HCT116 (cell line): ENCODE results near the gene TAF8.

ENCODE experiments used
- CEBPB ChIP-seq: IDR thresholded peaks from 2 replicates; pipeline ENCODE4 v1.6.1; 2012; ENCODE audit warnings: low read depth
- EZH2 ChIP-seq: fragments of 200-600 bp; sonication (generic); IDR thresholded peaks from 2 replicates; pipeline ENCODE4 v1.6.1; 2017; ENCODE audit warnings: antibody characterized with exemption, mixed run types
- POLR2A ChIP-seq: IDR thresholded peaks from 2 replicates; pipeline ENCODE4 v1.7.0; 2011; ENCODE audit warnings: borderline replicate concordance; ENCODE audit not compliant: insufficient read depth, insufficient read length; ENCODE audit errors: extremely low read depth
- POLR2AphosphoS5 ChIP-seq: IDR thresholded peaks from 2 replicates; pipeline ENCODE4 v1.6.1; 2011; ENCODE audit warnings: mild to moderate bottlenecking, low read depth, low read length, moderate library complexity
- ZNF274 ChIP-seq: fragments of 200-500 bp; sonication (Bioruptor generic); IDR thresholded peaks from 2 replicates; pipeline ENCODE4 v1.6.1; 2014; ENCODE audit warnings: mild to moderate bottlenecking, low read depth, low read length, inconsistent platforms
- TF ChIP-seq, protein P1 (sequence below), 3 experiments: fragments of 200-600 bp in 1 of 3; sonication (generic) in 1 of 3; IDR thresholded peaks in 2 of 3; conservative IDR thresholded peaks in 1 of 3; 2 replicates each; pipeline ENCODE4 v1.5.1; 2012 to 2017; ENCODE audit warnings: low read depth in 2 of 3, low read length in 2 of 3, antibody characterized with exemption in 1 of 3, borderline replicate concordance in 1 of 3, control low read depth in 1 of 3, mild to moderate bottlenecking in 1 of 3, mixed read lengths in 1 of 3, mixed run types in 1 of 3, moderate library complexity in 1 of 3; ENCODE audit not compliant: insufficient read depth in 1 of 3
- TF ChIP-seq, protein P2 (sequence below): IDR thresholded peaks from 2 replicates; pipeline ENCODE4 v1.6.1; 2012
- TF ChIP-seq, protein P3 (sequence below): IDR thresholded peaks from 2 replicates; pipeline ENCODE4 v1.6.1; 2011; ENCODE audit warnings: mild to moderate bottlenecking, low read length, moderate library complexity; ENCODE audit not compliant: insufficient replicate concordance; ENCODE audit errors: extremely low read depth
- TF ChIP-seq, protein P4 (sequence below): IDR thresholded peaks from 2 replicates; pipeline ENCODE4 v1.6.1; 2012; ENCODE audit warnings: low read depth

DNA sequence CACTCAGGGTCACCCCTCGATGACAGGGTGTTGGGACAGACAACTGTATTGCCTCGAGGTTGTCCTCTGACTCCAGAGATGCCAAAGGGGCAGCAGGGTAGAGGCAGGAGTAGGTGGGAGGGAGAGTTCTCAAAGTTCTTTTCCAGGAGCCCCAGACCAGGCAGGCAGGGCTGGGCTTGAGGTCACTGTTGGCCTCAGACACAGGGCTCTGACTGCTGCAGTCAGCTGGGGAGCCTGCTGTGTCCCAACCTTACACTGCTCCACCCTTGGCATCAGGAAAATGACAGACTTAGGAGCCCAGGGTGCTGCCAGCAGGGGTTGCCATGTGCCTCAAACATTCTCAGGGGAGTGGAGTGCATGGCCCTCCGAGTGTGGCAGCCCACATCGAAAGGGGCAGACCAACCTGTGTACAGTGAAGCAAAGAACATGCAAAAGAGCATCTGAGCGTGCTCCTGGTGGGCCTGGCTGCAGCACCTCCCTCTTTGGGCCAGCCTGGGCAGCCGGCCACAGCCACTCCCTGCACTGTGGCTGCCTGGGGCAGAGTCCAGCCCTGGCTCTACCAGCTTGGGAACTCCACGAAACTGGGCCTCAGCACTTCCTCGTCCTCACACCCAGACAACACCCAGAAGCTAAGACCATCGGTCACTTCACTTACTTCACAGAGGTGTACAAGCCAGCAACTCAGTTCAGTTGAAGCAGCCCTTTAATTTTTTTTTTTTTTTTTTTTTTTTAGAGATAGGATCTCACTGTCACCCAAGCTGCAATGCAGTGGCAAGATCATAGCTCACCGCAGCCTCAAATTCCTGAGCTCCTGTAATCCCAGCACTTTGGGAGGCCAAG lies 68.1 kb downstream of the TAF8 start:
- TF ChIP-seq POLR2A (no peak), CEBPB (no peak), ZNF274 (no peak), EZH2 (no peak), POLR2AphosphoS5 (no peak; the same call in 1 of the 2 replicates)
- TF ChIP-seq, protein P1, sequence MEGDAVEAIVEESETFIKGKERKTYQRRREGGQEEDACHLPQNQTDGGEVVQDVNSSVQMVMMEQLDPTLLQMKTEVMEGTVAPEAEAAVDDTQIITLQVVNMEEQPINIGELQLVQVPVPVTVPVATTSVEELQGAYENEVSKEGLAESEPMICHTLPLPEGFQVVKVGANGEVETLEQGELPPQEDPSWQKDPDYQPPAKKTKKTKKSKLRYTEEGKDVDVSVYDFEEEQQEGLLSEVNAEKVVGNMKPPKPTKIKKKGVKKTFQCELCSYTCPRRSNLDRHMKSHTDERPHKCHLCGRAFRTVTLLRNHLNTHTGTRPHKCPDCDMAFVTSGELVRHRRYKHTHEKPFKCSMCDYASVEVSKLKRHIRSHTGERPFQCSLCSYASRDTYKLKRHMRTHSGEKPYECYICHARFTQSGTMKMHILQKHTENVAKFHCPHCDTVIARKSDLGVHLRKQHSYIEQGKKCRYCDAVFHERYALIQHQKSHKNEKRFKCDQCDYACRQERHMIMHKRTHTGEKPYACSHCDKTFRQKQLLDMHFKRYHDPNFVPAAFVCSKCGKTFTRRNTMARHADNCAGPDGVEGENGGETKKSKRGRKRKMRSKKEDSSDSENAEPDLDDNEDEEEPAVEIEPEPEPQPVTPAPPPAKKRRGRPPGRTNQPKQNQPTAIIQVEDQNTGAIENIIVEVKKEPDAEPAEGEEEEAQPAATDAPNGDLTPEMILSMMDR (IDR thresholded peaks at IDR 0.05 in 2 of 3, conservative IDR thresholded peaks at IDR 0.05 in 1 of 3; ENCODE audit: borderline replicate concordance in 1 of 3, insufficient read depth in 1 of 3, low read depth in 2 of 3, low read length in 2 of 3), result no peak
- TF ChIP-seq, protein P2, sequence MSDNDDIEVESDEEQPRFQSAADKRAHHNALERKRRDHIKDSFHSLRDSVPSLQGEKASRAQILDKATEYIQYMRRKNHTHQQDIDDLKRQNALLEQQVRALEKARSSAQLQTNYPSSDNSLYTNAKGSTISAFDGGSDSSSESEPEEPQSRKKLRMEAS, result no peak
- TF ChIP-seq, protein P3, sequence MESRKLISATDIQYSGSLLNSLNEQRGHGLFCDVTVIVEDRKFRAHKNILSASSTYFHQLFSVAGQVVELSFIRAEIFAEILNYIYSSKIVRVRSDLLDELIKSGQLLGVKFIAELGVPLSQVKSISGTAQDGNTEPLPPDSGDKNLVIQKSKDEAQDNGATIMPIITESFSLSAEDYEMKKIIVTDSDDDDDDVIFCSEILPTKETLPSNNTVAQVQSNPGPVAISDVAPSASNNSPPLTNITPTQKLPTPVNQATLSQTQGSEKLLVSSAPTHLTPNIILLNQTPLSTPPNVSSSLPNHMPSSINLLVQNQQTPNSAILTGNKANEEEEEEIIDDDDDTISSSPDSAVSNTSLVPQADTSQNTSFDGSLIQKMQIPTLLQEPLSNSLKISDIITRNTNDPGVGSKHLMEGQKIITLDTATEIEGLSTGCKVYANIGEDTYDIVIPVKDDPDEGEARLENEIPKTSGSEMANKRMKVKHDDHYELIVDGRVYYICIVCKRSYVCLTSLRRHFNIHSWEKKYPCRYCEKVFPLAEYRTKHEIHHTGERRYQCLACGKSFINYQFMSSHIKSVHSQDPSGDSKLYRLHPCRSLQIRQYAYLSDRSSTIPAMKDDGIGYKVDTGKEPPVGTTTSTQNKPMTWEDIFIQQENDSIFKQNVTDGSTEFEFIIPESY, result no peak
- TF ChIP-seq, protein P4, sequence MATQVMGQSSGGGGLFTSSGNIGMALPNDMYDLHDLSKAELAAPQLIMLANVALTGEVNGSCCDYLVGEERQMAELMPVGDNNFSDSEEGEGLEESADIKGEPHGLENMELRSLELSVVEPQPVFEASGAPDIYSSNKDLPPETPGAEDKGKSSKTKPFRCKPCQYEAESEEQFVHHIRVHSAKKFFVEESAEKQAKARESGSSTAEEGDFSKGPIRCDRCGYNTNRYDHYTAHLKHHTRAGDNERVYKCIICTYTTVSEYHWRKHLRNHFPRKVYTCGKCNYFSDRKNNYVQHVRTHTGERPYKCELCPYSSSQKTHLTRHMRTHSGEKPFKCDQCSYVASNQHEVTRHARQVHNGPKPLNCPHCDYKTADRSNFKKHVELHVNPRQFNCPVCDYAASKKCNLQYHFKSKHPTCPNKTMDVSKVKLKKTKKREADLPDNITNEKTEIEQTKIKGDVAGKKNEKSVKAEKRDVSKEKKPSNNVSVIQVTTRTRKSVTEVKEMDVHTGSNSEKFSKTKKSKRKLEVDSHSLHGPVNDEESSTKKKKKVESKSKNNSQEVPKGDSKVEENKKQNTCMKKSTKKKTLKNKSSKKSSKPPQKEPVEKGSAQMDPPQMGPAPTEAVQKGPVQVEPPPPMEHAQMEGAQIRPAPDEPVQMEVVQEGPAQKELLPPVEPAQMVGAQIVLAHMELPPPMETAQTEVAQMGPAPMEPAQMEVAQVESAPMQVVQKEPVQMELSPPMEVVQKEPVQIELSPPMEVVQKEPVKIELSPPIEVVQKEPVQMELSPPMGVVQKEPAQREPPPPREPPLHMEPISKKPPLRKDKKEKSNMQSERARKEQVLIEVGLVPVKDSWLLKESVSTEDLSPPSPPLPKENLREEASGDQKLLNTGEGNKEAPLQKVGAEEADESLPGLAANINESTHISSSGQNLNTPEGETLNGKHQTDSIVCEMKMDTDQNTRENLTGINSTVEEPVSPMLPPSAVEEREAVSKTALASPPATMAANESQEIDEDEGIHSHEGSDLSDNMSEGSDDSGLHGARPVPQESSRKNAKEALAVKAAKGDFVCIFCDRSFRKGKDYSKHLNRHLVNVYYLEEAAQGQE, result no peak
